Osteoblast (primary cell): ENCODE measurements around the gene ZNF618. TPM values are rescaled to one million over a fixed set of nuclear protein-coding genes. Genes with fewer than 3 reads are reported as not detected.

Source experiments
- DNase-seq: peaks from one replicate; pipeline ENCODE4 v3.0.0; 2011; ENCODE audit warnings: low spot score, mixed read lengths; ENCODE audit not compliant: insufficient read length; ENCODE audit errors: missing footprints
- H2AFZ ChIP-seq: 2 replicates; pipeline ENCODE4 v1.6.0; 2011; ENCODE audit warnings: mild to moderate bottlenecking, low read length
- H3K27ac ChIP-seq: 2 replicates; pipeline ENCODE4 v1.5.1; 2011; ENCODE audit warnings: mild to moderate bottlenecking, low read depth, low read length, moderate library complexity
- H3K27me3 ChIP-seq: 2 replicates; pipeline ENCODE4 v1.6.0; 2012; ENCODE audit warnings: mild to moderate bottlenecking, control low read depth, inconsistent platforms, low read length, moderate library complexity; ENCODE audit not compliant: insufficient read depth
- H3K36me3 ChIP-seq: 2 replicates; pipeline ENCODE4 v1.5.1; 2011; ENCODE audit warnings: mild to moderate bottlenecking, low read length, control low read depth, moderate library complexity; ENCODE audit not compliant: insufficient read depth
- H3K4me1 ChIP-seq: 2 replicates; pipeline ENCODE4 v1.5.1; 2011; ENCODE audit warnings: mild to moderate bottlenecking, low read length, control low read depth, moderate library complexity; ENCODE audit not compliant: insufficient read depth
- H3K4me2 ChIP-seq: 2 replicates; pipeline ENCODE4 v1.6.0; 2011; ENCODE audit warnings: mild to moderate bottlenecking, low read length; ENCODE audit not compliant: insufficient read depth
- H3K4me3 ChIP-seq: fragments of 200-600 bp; sonication (generic); 3 replicates; pipeline ENCODE4 v1.5.1; 2012; ENCODE audit warnings: mild to moderate bottlenecking, low read length, inconsistent platforms; ENCODE audit not compliant: insufficient read depth
- H3K79me2 ChIP-seq: 2 replicates; pipeline ENCODE4 v1.6.0; 2012; ENCODE audit warnings: mild to moderate bottlenecking, low read length, control low read depth, inconsistent platforms; ENCODE audit not compliant: insufficient read depth
- H3K9me3 ChIP-seq: 2 replicates; pipeline ENCODE4 v1.5.1; 2011; ENCODE audit warnings: low read depth, low read length, control low read depth
- H4K20me1 ChIP-seq: 2 replicates; pipeline ENCODE4 v1.6.0; 2012; ENCODE audit warnings: mild to moderate bottlenecking, low read length, control low read depth; ENCODE audit not compliant: insufficient read depth
- total RNA-seq: library from RNA; depleted of rRNA; stranded (reverse); fragments of >200 nt; gene quantifications from 2 replicates; pipeline ENCODE4 v1.2.3, GENCODE V29; 2012
- TF ChIP-seq, protein P1 (sequence below): IDR thresholded peaks from 2 replicates; pipeline ENCODE4 v1.5.1; 2011; ENCODE audit warnings: mild to moderate bottlenecking, low read depth, low read length, moderate library complexity; ENCODE audit errors: extremely low read depth

The ZNF618 gene
- total RNA-seq, 1 donor: 10.1 TPM

DNA sequence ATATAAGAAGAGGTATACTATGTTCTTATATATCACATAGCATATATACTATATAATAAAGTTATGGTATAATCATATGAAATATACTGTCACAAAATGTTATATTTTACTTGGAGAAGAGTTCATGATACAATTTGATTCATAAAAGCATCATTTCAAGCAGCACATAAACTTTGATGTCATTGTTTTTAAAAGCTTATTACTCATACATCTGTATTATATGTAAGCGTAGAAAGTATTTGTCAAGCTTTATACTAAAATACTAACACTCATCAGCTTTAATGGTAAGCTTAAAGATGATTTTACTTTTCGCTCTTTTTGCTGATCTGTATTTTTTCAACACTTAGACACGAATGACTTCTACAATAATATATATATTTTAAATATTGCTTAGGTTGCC lies 34.0 kb upstream of the ZNF618 start:
- H3K4me3 ChIP-seq: no peak overlapping the region
- DNase-seq: peak; percentile 74
- peaks cover 2% of the 10 kb centered on the region for H3K9me3 ChIP-seq
- H2AFZ ChIP-seq: no peak overlapping the region
- no peaks in the 10 kb centered on the region for H3K36me3 ChIP-seq
- H3K27ac ChIP-seq: no peak overlapping the region
- H3K4me2 ChIP-seq: no peak overlapping the region
- peaks cover 3% of the 10 kb centered on the region for H3K27me3 ChIP-seq
- TF ChIP-seq, protein P1, sequence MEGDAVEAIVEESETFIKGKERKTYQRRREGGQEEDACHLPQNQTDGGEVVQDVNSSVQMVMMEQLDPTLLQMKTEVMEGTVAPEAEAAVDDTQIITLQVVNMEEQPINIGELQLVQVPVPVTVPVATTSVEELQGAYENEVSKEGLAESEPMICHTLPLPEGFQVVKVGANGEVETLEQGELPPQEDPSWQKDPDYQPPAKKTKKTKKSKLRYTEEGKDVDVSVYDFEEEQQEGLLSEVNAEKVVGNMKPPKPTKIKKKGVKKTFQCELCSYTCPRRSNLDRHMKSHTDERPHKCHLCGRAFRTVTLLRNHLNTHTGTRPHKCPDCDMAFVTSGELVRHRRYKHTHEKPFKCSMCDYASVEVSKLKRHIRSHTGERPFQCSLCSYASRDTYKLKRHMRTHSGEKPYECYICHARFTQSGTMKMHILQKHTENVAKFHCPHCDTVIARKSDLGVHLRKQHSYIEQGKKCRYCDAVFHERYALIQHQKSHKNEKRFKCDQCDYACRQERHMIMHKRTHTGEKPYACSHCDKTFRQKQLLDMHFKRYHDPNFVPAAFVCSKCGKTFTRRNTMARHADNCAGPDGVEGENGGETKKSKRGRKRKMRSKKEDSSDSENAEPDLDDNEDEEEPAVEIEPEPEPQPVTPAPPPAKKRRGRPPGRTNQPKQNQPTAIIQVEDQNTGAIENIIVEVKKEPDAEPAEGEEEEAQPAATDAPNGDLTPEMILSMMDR: no peak
- H4K20me1 ChIP-seq: no peaks in the 10 kb centered on the region
- no peaks in the 10 kb centered on the region for H3K79me2 ChIP-seq
- peaks cover 7% of the 10 kb centered on the region for H3K4me1 ChIP-seq

DNA sequence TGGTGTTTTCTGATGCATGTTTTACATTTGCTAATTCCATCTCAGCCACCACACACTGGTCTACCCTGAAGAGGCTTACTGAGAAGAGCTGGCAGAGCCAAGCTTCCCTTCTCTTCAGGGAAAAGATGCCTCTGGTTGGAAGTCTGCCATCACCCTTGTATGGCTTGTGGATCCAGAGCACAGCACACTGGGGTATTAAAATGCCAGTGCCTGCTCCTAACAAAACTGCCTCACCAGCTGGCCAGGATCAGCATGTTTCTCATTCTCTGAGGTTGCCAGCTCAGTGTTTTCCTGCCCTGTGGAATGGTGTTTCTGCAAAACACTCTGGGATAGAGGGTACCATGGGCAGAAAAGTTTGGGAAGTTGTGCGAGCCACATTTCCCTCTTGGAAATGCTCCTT lies 31.6 kb upstream of the ZNF618 start:
- Histone ChIP-seq H3K4me1 (peaks cover 7% of the 10 kb centered on the region), H2AFZ (no peak overlapping the region), H4K20me1 (no peaks in the 10 kb centered on the region), H3K79me2 (no peaks in the 10 kb centered on the region), H3K9me3 (peaks cover 2% of the 10 kb centered on the region), H3K27me3 (peaks cover 6% of the 10 kb centered on the region), H3K4me2 (peak overlapping the region; percentile 27), H3K36me3 (no peaks in the 10 kb centered on the region), H3K27ac (no peak overlapping the region), H3K4me3 (no peak overlapping the region)
- DNase-seq: peak; percentile 66
- TF ChIP-seq, protein P1: no peak

DNA sequence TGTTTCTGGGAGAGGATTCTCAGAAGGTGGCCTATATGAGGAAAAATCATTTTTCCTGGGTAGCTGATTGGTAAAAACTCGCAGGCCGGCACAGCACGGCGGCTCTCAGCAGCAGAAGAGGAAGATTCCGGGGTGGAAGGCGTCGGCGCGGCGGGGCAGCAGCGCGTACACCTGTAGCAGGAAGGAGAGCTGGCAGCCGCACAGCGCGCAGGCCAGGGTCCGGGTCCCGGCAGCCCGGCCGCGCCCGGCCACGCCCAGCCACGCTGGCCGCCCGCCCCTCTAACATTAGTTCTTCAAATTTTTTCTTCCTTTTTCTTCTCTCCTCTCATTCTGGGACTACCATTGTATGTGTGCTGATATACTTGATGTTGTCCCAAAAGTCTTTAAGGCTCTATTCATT lies 24.8 kb upstream of the ZNF618 start:
- no peaks in the 10 kb centered on the region for H3K36me3 ChIP-seq
- peaks cover 5% of the 10 kb centered on the region for H3K9me3 ChIP-seq
- H3K4me2 ChIP-seq: no peak overlapping the region
- H4K20me1 ChIP-seq: no peaks in the 10 kb centered on the region
- TF ChIP-seq, protein P1: no peak
- no peak overlapping the region for H2AFZ ChIP-seq
- no peak for DNase-seq
- no peak overlapping the region for H3K27ac ChIP-seq
- no peak overlapping the region for H3K4me3 ChIP-seq
- H3K79me2 ChIP-seq: no peaks in the 10 kb centered on the region
- H3K4me1 ChIP-seq: no peaks in the 10 kb centered on the region
- H3K27me3 ChIP-seq: peaks cover 3% of the 10 kb centered on the region

DNA sequence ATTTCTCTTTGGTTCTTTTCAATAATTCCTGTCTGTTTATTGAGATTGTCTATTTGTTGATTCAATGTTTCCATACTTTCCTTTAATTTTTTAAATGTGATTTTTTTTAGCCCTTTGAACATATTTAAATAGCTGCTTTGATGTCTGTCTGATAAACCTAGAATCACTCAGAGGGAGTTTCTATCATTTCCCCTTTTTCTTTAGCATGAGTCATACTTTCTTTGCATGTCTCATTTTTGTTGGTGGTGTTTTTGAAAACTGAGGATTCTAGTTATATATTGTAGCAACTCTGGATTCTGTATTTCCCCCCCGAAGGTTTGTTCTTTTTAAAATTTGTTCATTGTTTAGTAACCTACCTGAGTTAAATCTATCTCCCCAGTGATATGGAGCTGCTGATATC lies 24.2 kb upstream of the ZNF618 start:
- TF ChIP-seq, protein P1: no peak
- Histone ChIP-seq H3K4me2 (no peak overlapping the region), H3K79me2 (no peaks in the 10 kb centered on the region), H4K20me1 (no peaks in the 10 kb centered on the region), H3K4me3 (no peak overlapping the region), H3K4me1 (no peaks in the 10 kb centered on the region), H2AFZ (no peak overlapping the region), H3K36me3 (no peaks in the 10 kb centered on the region), H3K9me3 (peaks cover 3% of the 10 kb centered on the region), H3K27ac (no peak overlapping the region), H3K27me3 (peaks cover 3% of the 10 kb centered on the region)
- DNase-seq: peak; percentile 70
